ENCODE measurements around the gene ZFP36L1.

The ZFP36L1 gene

DNA sequence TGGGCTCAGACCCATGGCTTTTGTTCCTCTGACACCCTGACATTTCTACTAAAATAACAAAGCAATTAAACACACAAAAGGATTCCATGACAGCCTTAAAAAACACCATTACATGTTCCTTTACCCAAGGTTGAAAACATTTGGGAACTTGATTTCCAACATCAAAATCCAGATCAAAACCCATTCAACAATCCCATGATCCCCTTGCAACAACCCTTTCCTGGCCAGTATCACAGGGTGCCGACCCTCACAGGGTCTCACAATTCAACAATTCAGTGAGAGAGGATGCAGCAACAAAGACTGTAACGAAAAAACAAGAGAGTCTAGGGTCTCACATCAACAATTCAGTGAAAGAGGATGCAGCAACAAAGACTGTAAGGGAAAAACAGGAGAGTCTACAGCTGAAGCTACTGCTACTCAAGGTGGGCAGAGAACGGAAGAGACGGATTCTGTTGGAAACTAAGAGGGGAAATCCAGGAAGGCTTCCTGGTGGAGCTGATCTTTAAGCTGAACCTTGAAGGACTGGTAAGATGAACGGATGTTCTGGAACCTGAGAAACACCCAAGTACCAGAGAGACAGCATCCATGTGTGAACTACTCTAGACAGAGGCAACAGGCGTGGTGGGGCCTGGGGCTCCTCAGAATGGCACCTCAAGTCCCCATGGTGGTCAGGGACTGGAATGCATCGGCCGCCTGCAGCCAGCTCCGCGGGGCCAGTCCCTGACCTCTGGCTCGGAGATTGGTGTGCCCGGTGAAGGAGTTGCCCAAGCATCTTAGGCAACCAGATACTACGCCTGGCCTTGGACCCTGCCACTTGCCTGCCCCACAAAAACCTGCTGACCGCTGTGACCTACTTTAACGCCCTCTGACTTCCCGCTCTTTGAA, 22.7 kb upstream of the ZFP36L1 start:
- no peak for DNase-seq

DNA sequence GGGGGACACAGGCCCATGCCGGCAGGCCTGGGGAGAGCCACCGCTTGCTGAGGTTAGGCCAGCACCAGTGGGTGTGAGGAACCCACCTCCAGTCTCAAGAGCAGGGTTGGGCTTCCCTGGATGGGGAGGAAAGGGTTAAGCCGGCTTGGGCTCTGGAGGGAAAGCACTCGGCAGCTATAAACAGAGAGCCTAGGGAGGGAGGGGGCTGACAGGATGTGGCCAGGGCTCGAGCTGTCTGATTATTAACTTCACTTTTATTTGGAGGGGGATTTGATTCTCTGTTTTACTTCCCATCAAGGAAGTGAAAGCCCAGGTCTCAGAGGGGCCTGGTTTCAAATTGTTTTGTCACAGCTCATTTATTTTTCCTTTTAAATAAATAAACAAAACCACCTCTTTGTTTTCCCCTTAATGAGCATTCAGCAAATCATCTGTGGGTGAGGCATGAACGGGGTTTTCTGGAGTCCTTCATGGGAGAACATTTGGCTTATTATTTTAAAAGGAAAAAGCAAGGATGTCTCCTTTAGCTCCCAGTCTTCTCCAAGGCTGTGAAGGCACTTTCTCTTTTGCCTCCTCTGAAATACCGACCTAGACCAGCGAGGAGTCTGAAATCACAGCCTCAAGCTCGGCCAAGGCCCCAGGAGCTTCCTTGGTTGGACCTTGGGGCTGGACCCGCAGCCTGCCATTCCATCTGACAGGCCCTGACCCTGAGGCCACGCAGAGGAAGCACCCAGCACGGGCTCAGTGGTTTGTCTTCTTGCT, 21.9 kb upstream of the ZFP36L1 start:
- peak; percentile 81 to 82 for DNase-seq

DNA sequence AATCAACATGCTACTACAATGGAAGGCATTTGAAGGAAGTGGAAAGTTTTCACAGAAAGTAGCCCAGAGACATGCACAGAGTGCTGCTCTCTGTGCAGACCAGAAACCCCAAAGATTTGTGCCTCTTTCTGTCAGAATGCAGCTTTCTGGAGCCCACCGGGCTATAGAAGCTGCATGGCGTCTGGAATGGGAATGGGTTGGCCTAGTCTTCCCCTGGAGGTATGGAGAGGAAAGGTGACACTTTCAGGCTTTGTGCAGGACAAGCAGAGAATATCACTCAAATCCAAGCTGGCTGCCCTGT, 21.3 kb upstream of the ZFP36L1 start:
- DNase-seq = no peak

DNA sequence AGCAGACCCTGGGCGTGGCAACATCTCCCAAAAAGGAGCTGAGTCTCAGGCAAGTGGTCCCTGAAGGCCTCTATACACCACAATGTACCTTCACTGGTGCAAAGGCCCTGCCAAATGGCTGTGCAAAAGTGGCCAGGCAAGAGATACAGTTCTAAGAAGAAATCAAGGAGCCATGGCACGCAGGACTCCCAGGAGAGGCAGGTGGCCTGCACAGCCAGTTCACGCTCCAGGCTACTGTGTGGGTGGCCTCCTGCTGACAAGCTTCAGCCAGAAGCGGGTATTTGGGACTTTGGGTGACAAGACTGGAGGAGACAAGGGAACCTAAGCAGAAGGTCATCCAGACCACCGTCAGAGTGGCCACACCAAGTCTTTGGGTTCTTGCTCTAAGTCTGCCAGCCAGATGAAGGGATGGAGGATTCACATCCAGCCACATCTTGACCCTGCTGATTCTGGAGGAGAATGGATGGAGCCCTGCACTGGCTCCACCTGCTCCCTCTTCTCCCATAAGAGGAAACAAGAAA, 20.5 kb upstream of the ZFP36L1 start:
- DNase-seq = no peak

DNA sequence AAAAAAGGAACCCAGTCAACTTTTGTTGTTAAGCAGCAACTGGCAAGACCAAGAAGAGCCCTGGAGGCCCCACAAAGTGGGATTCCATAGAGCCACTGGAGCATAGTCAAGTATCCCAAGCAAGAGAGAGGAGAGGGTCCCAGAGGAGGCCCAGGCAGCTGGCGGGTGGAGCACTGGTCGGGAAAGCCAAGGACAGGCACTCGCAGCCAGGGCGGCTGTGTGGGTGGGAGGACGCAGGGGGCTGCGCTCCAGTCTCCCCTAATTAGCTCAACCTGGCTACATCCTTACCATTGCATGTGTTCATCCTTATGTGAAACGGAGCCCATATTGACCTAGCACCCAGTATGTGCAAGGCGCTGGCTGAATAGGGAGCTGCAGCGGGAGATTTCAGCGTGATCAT, 18.3 kb upstream of the ZFP36L1 start:
- no peak for DNase-seq

DNA sequence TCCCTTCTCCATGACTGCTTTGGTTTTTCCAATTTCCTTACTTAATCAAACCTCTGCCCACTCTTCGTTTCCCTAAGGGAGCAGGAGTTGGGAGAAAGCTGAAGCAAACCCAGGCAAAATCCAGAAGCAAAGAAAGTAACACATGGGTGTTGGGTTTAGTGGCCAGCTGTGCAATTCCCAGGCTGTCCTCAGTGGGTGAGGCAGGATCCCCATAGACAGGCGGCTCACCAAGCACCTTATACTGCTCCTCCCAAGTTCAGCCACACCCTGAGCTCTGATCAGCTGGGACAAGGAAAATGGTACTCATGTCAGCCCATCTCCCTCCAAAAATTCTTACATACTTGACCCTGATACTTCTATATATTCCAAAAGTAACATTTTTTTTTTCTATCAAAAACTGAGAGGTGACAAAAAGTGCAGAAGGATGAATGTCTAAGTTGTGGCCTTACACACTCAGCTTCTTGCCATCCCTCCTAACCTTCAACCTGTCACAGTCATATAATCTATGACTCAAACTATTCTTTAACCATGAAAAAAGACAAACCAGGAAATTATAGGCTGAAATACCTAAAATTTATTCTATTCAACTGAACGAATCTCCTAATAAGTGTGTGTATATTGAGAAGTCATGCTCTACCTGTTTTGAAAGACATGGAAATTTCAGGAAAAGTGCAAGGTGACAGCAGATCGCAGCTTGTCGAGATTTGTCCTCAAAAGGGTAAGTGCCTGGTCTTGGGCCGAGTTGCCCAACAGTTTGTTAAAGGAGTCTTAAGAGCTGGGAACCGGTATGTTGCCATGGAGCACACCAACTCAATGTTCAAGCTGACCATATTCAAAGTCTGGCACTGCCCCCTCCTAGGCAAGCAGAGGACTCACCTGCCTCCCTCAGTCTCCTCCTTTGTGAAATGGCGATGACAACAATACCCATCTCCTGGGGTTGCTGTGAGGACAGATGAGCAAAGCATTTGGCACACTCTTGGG, 17.6 kb upstream of the ZFP36L1 start:
- DNase-seq = no peak

DNA sequence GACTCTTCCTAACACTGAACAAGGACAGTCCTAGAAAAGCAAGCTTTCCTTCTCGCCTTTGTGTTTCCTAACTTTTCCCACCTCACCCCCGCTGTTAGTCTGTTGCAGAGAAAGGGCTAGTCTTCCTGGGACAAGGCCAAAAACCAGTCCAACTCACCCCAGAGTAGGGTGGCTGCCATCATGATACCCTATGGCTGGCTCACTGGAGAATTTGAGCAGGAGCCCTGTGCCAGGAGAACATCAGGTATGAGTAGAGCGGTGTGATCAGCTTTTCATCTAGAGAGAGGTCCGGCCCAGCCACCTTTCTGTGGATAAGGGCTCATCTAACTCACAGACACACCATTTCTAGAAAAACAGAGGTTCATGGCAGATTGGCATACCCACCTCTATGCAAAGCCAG, 16.7 kb upstream of the ZFP36L1 start:
- no peak for DNase-seq

DNA sequence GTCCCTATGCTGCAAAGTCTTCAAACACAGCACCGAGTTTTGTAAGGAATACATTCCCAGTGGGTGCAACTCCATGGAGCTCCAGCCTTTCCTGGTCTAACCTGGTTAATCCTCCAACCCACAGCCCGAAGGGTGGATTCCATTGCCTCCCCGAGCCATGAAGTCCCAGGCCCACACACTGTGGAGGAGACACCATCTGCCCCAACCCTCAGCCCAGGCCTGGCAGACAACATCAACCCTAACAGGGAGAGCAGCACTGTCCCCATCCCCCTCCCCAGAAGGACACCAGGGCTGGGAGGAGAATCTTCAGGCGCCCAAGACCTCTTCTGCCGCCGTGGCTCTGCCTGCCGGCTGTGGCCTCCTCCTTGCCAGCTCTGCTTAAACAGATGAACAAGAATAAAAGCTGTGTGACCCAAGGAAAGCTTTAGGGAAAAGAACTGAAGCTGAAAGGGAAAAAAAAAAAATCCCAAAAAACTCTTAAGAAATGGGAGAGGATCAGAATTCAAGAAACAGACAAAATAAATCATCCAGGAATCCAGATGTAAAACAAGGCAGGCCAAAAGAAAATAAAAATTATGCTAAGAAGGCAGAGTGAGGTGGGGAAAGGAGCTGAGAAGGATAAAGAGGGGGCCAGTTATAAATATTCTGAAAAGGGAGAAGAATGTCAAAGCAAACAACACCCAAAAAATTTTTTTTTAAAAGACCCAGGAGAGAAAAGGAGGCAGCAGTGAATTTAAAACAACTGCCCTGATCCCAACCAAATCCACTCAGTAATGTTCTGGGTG, 16.0 kb upstream of the ZFP36L1 start:
- no peak for DNase-seq

DNA sequence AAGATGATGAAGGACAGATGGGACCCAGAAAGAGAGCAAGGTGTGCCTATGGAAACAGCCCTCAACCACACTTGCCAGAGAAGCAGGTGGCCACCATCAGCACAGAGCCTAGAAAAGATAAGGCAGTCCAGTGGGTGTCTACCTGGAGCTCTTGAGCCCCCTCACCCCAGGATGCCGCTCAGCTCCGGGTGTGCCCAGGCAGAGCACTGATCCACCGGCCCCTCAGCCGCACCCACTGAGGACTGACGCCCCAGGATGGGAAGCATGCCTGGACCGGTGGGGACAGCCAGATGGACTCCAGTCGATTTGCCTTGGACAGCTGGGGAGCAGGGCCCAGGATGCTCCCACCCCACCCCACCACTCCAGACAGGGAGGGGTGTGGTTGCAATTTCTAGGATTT, 15.1 kb upstream of the ZFP36L1 start:
- DNase-seq = no peak

DNA sequence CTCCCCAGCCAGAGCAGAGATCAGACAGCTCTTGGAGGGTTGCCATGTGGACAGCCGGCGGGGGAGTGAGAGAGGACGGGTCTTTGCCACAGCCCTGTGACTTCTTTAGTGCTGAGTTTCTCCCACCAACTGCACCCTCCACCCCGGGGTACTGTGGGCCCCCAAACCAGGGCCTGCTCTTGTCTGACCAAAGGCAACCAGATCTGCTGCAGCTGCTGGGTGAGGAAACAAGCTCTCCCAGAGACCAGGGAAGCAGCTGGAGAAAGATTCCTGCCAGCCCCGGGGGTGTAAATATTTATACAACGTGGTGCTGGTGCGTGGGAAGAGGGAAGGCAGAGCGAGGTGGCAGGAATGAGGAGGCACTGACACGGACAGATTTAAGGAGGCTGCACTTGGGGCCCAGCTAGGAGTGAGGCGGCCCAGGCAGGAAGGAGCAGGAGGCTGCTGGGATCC, 14.3 kb upstream of the ZFP36L1 start:
- no peak for DNase-seq

DNA sequence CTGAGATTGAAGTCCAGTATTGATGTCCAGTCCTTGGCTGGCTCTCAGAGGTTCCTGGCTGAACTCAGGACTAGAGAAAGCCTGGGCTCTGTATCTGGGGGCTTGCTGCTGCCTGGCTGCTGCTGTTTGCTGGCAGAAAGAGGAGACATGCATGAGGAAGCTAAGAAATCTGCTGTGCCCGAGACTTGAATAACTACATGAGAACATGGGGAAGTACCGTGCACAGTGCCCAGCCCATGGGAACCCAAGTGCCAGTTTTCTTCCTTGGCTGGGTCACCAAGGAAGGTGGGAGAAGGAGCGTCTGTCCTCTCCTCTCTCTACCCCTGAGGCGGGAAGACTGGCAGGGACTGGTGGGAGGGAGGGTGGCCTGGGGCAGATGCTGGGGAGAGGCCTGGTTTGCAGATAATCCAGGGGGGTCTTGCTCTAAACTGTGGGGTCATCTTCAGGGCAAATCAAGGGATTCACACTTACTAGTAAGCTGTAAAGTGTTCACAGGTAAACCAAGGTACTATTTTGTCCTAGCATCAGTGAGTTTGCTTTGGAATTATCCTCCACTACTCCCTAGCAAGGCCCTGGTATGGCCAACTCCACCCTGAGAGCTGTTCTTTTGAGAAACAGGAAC, 13.8 kb upstream of the ZFP36L1 start:
- DNase-seq = peak in 1 of 2 donors; percentile 64

DNA sequence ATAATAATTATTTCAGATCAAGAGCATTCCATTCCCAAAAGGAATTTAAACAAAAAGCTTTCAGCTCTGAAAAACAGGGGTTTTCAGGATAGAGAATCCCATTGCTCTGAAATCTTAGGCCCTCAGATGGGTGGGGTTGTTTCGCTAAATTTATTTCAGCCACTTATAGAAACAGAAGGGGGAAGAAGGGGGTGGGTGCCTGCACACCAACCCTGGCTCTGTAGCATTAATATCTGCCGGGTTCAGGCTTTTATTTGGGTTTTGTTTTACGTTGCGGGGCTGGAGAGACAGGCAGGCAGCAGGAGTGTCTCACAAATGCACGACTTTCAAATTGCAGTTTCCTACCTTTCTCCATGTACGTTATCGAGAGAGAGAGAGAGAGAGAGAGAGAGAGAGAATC, 12.5 kb upstream of the ZFP36L1 start:
- DNase-seq = no peak

DNA sequence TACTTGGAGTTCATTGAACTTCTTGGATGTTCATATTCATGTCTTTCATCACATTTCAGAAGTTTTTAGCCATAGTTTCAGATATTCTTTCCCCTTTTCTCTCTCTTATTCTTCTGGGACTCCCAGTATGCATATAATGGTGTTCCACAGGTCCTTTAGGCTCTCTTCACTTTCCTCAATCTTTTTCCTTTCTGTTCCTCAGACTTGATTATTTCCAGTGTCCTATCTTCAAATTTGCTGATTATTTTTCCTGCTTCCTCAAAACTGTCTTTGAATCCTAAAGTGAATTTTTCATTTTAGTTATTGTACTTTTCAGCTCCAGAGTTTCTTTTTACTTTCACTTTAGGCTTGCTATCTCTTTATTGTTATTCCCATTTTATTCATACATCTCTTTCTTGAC, 8.8 kb upstream of the ZFP36L1 start:
- no peak for DNase-seq

DNA sequence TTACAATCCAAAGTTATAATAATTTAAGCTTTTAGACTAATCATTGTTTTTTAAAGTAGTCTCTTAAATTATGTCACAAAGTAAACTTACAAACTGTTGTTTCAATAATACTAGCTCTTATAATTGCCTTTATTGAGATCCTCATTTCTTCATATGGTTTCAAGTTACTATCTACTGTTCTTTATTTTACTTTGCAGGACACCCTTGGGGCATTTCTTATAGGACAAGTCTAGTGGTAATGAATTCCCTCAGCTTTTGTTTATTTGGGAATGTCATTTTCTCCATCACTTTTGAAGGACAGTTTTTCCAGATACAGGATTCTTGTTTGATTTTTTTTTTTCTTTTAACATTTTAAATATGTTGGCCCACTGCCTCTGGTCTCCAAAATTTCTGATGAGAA, 8.1 kb upstream of the ZFP36L1 start:
- DNase-seq = no peak

DNA sequence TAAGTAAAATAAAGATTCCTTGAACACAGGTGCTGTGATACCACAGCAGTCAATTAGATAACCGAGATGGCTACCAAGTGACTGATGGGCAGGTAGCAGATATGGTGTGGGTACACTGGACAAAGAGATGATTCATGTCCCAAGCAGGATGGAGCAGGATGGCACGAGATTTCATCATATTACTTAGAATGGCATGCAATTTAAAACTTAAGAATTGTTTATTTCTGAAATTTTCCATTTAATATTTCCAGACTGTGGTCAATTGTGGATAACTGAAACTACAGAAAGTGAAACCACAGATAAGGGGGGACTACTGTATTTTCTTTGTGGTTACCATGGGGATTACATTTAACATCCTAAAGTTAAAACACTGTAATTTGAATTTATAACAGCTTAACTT, 7.5 kb upstream of the ZFP36L1 start:
- peak in 1 of 2 donors; percentile 26 for DNase-seq

DNA sequence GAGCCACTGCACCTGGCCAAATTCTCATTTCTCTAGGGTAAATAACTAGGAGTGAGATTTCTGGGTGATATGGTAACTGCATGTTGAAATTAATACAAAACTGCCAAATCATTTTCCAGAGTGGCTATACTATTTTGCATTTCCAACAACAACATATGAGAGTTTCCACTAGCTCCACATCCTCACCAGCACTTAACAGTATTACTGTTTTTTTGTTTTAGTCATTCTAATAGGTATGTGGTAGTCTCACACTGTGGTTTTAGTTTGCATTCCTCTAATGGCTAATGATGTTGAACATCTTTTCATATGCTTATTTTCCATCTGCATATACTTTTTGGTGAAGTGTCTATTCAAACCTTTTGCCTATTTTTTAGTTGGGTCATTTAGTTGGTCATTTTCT, 5.8 kb upstream of the ZFP36L1 start:
- no peak for DNase-seq

DNA sequence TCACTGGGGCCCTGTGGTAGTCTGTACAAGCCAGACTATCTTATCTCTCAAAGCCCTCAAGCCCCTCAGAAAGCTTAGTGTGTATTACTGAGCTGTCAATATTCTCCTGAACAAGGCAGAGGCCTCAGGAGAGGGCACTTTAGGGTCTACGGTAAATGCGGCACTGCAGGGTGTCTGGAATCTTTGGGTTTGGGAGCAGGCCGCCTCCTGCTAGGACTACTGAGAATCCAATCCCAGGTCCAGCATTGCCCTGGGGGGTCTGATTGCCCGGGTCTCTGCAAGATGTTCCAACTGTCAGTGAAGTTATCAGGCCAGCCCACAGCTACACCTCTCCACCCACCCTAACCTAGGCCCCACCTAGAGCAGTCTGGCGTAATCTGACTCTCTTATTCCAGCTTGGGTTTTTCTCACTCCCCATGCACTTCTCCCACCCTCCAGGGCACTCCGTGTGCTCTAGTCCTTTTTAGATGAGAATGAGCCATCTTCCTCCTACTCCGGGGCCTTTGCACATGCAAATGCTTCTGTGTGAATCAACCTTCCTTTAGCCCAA, 4.3 kb upstream of the ZFP36L1 start:
- no peak for DNase-seq

DNA sequence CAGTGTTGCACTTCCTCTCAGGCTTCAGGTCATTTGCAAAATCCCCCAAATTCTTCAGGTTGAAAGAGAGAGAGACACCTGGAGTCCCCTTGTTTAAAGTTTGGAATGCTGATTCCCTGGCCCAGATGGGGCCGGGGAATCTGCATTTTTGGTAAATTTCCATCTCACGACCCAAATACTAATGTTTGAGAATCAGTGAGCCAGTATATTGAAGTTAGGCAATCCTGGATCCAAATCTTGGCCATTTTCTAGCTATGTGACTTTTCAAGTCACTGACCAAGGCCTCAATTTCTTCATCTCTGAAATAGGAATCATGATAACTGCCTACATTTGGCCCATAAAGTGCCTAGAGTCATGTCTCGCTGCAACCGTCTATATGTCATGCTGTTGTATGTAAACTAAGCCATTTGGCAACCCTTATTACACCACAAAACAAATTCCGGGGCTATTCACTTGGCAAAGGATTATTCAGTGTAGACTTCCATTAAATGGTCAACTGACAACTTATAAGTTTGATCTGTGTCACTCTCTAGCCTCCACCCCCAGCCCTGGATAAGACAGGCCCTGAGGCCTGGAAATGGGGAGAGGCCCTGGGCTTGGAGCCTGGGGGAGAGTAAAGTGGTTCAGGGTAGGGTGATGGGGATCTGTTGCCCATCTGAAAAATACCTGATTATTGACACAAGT, 3.7 kb upstream of the ZFP36L1 start:
- no peak for DNase-seq

DNA sequence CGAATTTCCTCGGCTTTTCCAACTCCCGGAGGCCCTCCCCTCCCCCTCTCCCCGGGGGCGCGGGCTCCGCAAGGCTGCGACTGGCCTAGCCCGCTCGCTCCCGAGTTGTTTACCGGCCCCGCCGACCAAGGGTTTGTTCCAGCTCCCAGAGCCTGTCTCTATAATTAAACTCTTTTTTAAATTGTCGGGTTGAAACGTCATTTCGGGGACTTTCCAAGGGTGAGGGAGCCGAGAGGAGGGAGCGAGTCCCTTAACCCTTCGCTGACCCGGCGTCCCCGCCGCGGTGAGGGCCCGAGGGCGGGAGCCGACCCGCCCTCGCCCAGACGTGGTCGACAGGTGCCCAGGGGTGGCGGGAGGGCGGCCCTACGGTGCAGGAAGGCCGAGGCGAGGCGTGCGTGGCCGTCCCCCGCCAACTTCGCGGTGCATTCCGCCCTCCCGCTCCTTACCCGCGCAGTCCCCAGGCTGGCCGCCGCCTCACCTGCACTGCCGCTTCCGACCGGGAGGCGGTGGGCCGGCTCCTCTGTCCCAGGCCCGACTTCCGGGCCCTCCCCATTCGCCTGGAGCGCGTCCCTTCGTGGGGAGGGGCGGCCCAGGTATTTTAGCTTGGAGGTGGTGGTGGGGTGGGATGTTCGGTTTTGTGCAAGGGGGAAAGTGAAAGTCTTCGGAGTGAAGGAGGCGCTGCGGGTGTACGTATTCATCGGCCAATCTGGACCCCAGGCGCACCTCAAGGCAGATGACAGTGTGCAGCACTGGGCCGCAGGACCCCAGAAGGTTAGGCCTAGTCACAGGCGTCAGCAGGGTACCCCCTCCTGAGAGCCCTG, 2.9 kb upstream of the ZFP36L1 start:
- peak; percentile 90 to 94 for DNase-seq
